ENCODE results near the gene MAZ. TPM values are rescaled to one million over a fixed set of nuclear protein-coding genes. Genes with fewer than 3 reads are reported as not detected.
A peak's percentile ranks its signal among the peaks of the same experiment; 100 is the strongest.

MAZ gene
- total RNA-seq, 2 experiments from 2014 or later = 290 to 330 TPM

- intact Hi-C loops (cut with micrococcal nuclease) = loop anchor here (1.0 to 5.0 kb wide), 10 partner anchors 9 to 985 kb away; partner anchors contain the start of genes ALDOA, ATXN2L, C16orf54 and C16orf92
- Mint-ChIP-seq H3K27ac (peak overlapping the region; percentile 99), H3K4me3 (peak overlapping the region; percentile 99), H3K4me1 (ENCODE audit: low read depth) (peaks cover 47% of the 10 kb centered on the region), H3K9me3 (no peaks in the 10 kb centered on the region), H3K36me3 (ENCODE audit: low read depth) (peaks cover 51% of the 10 kb centered on the region), H3K27me3 (ENCODE audit: low read depth) (no peaks in the 10 kb centered on the region)
- CTCF ChIA-PET = interaction anchor here (0.6 to 3.0 kb wide), 14 partner anchors 9 to 225 kb away, joined by 3 to 24 read pairs (median 4); partner anchors contain the start of genes MVP and PAGR1
- peak; percentile 72 for DNase-seq
Measured at GRCh38 chr16:29806641-29807425, 504 bp downstream of the MAZ start.

GRCh38 chr16:29807426-29808218 lies 1.3 kb downstream of the MAZ start:
- no peaks in the 10 kb centered on the region for H3K9me3 Mint-ChIP-seq
- peaks cover 50% of the 10 kb centered on the region for H3K4me1 Mint-ChIP-seq (ENCODE audit: low read depth)
- H3K27ac Mint-ChIP-seq = peak overlapping the region; percentile 99
- DNase-seq = peak; percentile 93
- peaks cover 47% of the 10 kb centered on the region for H3K36me3 Mint-ChIP-seq (ENCODE audit: low read depth)
- CTCF ChIA-PET = interaction anchor here (0.5 to 3.0 kb wide), 18 partner anchors 9 to 224 kb away, joined by 3 to 24 read pairs (median 4); partner anchors contain the start of genes ASPHD1, MVP and PAGR1
- intact Hi-C loops (cut with micrococcal nuclease) = loop anchor here (1.0 to 5.0 kb wide), 10 partner anchors 9 to 985 kb away; partner anchors contain the start of genes ALDOA, ATXN2L, C16orf54 and C16orf92
- H3K4me3 Mint-ChIP-seq = peak overlapping the region; percentile 99
- H3K27me3 Mint-ChIP-seq (ENCODE audit: low read depth) = no peaks in the 10 kb centered on the region

GRCh38 chr16:29808219-29808900 lies 2.0 kb downstream of the MAZ start:
- H3K36me3 Mint-ChIP-seq (ENCODE audit: low read depth) = peaks cover 43% of the 10 kb centered on the region
- H3K9me3 Mint-ChIP-seq = no peaks in the 10 kb centered on the region
- peak; percentile 47 for DNase-seq
- H3K4me1 Mint-ChIP-seq (ENCODE audit: low read depth) = peaks cover 52% of the 10 kb centered on the region
- CTCF ChIA-PET = interaction anchor here (0.5 to 3.0 kb wide), 17 partner anchors 8 to 121 kb away, joined by 3 to 24 read pairs (median 3); partner anchors contain the start of genes ASPHD1, MVP and PAGR1
- H3K27ac Mint-ChIP-seq = peak overlapping the region; percentile 99
- no peaks in the 10 kb centered on the region for H3K27me3 Mint-ChIP-seq (ENCODE audit: low read depth)
- H3K4me3 Mint-ChIP-seq = peak overlapping the region; percentile 99
- intact Hi-C loops (cut with micrococcal nuclease) = loop anchor here (5.0 kb wide), 8 partner anchors 61 to 986 kb away; partner anchors contain the start of genes ALDOA, ATXN2L, C16orf54 and C16orf92

- Mint-ChIP-seq H3K9me3 (no peaks in the 10 kb centered on the region), H3K27ac (peak overlapping the region; percentile 99), H3K36me3 (ENCODE audit: low read depth) (peaks cover 35% of the 10 kb centered on the region), H3K4me3 (peak overlapping the region; percentile 99), H3K27me3 (ENCODE audit: low read depth) (no peaks in the 10 kb centered on the region), H3K4me1 (ENCODE audit: low read depth) (peaks cover 46% of the 10 kb centered on the region)
- intact Hi-C loops (cut with micrococcal nuclease) = loop anchor here (5.0 kb wide), 8 partner anchors 62 to 987 kb away; partner anchors contain the start of genes ALDOA, ATXN2L, C16orf54 and C16orf92
- no peak for DNase-seq
- CTCF ChIA-PET = interaction anchor here (0.6 to 3.0 kb wide), 8 partner anchors 7 to 118 kb away, joined by 3 to 24 read pairs (median 6); partner anchors contain the start of genes MVP and PAGR1
Measured at GRCh38 chr16:29809031-29809747, 2.9 kb downstream of the MAZ start.

- CTCF ChIA-PET = interaction anchor here (1.3 kb wide), 1 partner anchor 38 kb away, joined by 3 read pairs; no protein-coding TSS in a partner anchor
- Mint-ChIP-seq H3K4me1 (ENCODE audit: low read depth) (peaks cover 48% of the 10 kb centered on the region), H3K27me3 (ENCODE audit: low read depth) (no peaks in the 10 kb centered on the region), H3K27ac (peak overlapping the region; percentile 81), H3K9me3 (no peaks in the 10 kb centered on the region), H3K4me3 (peak overlapping the region; percentile 77), H3K36me3 (ENCODE audit: low read depth) (peaks cover 29% of the 10 kb centered on the region)
- no peak for DNase-seq
- intact Hi-C loops (cut with micrococcal nuclease) = loop anchor here (5.0 kb wide), 8 partner anchors 63 to 988 kb away; partner anchors contain the start of genes ALDOA, ATXN2L, C16orf54 and C16orf92
Measured at GRCh38 chr16:29809850-29810698, 3.7 kb downstream of the MAZ start.

- H3K4me1 Mint-ChIP-seq (ENCODE audit: low read depth) = peaks cover 50% of the 10 kb centered on the region
- H3K36me3 Mint-ChIP-seq (ENCODE audit: low read depth) = peaks cover 26% of the 10 kb centered on the region
Measured at GRCh38 chr16:29810699-29811169, 4.4 kb downstream of the MAZ start.

GRCh38 chr16:29811170-29811895 lies 5.0 kb downstream of the MAZ start:
- peak; percentile 86 for DNase-seq
- Mint-ChIP-seq H3K9me3 (no peaks in the 10 kb centered on the region), H3K27ac (peak overlapping the region; percentile 72), H3K27me3 (ENCODE audit: low read depth) (no peaks in the 10 kb centered on the region), H3K4me3 (peak overlapping the region; percentile 78), H3K4me1 (ENCODE audit: low read depth) (peaks cover 53% of the 10 kb centered on the region), H3K36me3 (ENCODE audit: low read depth) (peaks cover 26% of the 10 kb centered on the region)
- CTCF ChIA-PET = no interaction called here
- intact Hi-C loops (cut with micrococcal nuclease) = no loop called here

More at GRCh38 chr16:29810699-29811169, 4.4 kb downstream of the MAZ start:
- CTCF ChIA-PET = interaction anchor here (1.3 kb wide), 1 partner anchor 37 kb away, joined by 3 read pairs; no protein-coding TSS in a partner anchor
- no peaks in the 10 kb centered on the region for H3K9me3 Mint-ChIP-seq
- peak overlapping the region; percentile 72 for H3K27ac Mint-ChIP-seq
- intact Hi-C loops (cut with micrococcal nuclease) = no loop called here
- H3K27me3 Mint-ChIP-seq (ENCODE audit: low read depth) = no peaks in the 10 kb centered on the region
- DNase-seq = no peak
- peak overlapping the region; percentile 78 for H3K4me3 Mint-ChIP-seq

- Mint-ChIP-seq H3K36me3 (ENCODE audit: low read depth) (peaks cover 29% of the 10 kb centered on the region), H3K4me3 (peak within 1 kb of the TSS; percentile 78), H3K27me3 (ENCODE audit: low read depth) (no peaks in the 10 kb centered on the region), H3K27ac (peak within 1 kb of the TSS; percentile 72), H3K4me1 (ENCODE audit: low read depth) (peaks cover 54% of the 10 kb centered on the region), H3K9me3 (no peaks in the 10 kb centered on the region)
- peak; percentile 58 for DNase-seq
- intact Hi-C loops (cut with micrococcal nuclease) = no loop called here
- CTCF ChIA-PET = no interaction called here
Measured at GRCh38 chr16:29811896-29812665, 5.8 kb downstream of the MAZ start, which contains the start of gene PRRT2. PRRT2 (plus strand) TSS chr16:29812193; CDS start chr16:29813055, 862 bp downstream.
